ENCODE data around the gene SLC30A3. TPM values are rescaled to one million over a fixed set of nuclear protein-coding genes. Genes with fewer than 3 reads are reported as not detected.

SLC30A3 gene
- total and polyA plus RNA-seq, 2 of the 13 experiments (the other 11 are each of a cell fraction or from before 2014, with no cell fraction given), result 0.38 to 0.79 TPM

GRCh38 chr2:27303093-27304025 is 40.5 kb upstream of the SLC30A3 start (continued):
- TF ChIP-seq SNAPC4 (CRISPR knock-in tag; IDR thresholded peaks at IDR 0.05) (peak; percentile 67; the same call in 1 of the 2 replicates), ZNF784 (CRISPR knock-in tag; IDR thresholded peaks at IDR 0.05; ENCODE audit: borderline replicate concordance) (no peak; the same call in 1 of the 2 replicates), ZNF431 (CRISPR knock-in tag; IDR thresholded peaks at IDR 0.05; ENCODE audit: borderline replicate concordance, low read depth) (0 out of 2 replicates have a peak, but pooled peaks have one; percentile 32), MEIS1 (CRISPR knock-in tag; IDR thresholded peaks at IDR 0.05; ENCODE audit: borderline replicate concordance) (0 out of 2 replicates have a peak, but pooled peaks have one; percentile 21), ZNF260 (CRISPR knock-in tag; IDR thresholded peaks at IDR 0.05; ENCODE audit: borderline replicate concordance, low read depth) (no peak), HNF1A (IDR thresholded peaks at IDR 0.05; ENCODE audit: low read depth) (no peak), HNF1A (CRISPR knock-in tag; IDR thresholded peaks at IDR 0.05; ENCODE audit: borderline replicate concordance) (no peak), PCBP2 (optimal IDR thresholded peaks at IDR 0.05; ENCODE audit: low read depth, low read length, poor library complexity, severe bottlenecking) (no peak), ZNF781 (CRISPR knock-in tag; IDR thresholded peaks at IDR 0.05; ENCODE audit: borderline replicate concordance, not compliant biosample characterization) (peak; percentile 64), MAFK (conservative IDR thresholded peaks at IDR 0.05 in 1 of 2, IDR thresholded peaks at IDR 0.05 in 1 of 2; ENCODE audit: low read length in 2 of 2) (no peak), ZNF451 (CRISPR knock-in tag; IDR thresholded peaks at IDR 0.05) (no peak), POLR2AphosphoS2 (IDR thresholded peaks at IDR 0.05; ENCODE audit: low read depth, low read length) (no peak), AGO2 (optimal IDR thresholded peaks at IDR 0.05; ENCODE audit: low read depth, low read length) (no peak), CTCF (CRISPR knock-in tag; IDR thresholded peaks at IDR 0.05) (peak; percentile 88)
